Astrocyte (in vitro differentiated cells and primary cell): Measurements from ENCODE around the gene SAE1.

Source experiments
- EZH2 ChIP-seq: IDR thresholded peaks from 2 replicates; pipeline ENCODE4 v1.6.1; 2012; ENCODE audit warnings: mild to moderate bottlenecking, low read length, inconsistent platforms; ENCODE audit not compliant: insufficient read depth
- TF ChIP-seq, protein P1 (sequence below): IDR thresholded peaks from 2 replicates; pipeline ENCODE4 v1.5.1; 2011; ENCODE audit warnings: low read depth, mild to moderate bottlenecking, inconsistent platforms, low read length, moderate library complexity; ENCODE audit not compliant: insufficient read depth

DNA sequence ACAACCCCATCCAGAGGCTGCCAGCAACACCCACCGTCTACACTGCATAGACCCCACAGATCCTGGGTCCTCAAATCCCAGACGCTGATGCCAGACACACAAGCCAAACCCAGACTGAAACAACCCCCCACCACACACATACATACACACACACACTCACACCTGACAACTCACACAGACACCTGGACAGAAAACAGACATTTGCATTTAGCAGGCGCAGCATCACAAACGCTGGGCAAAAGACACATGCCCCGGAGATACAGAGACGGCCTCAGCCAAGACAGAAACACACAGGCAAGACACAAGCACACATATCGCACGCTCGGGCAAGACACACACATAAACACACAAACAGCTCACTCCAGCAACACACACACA is 99.0 kb downstream of the SAE1 start:
- TF ChIP-seq, protein P1, sequence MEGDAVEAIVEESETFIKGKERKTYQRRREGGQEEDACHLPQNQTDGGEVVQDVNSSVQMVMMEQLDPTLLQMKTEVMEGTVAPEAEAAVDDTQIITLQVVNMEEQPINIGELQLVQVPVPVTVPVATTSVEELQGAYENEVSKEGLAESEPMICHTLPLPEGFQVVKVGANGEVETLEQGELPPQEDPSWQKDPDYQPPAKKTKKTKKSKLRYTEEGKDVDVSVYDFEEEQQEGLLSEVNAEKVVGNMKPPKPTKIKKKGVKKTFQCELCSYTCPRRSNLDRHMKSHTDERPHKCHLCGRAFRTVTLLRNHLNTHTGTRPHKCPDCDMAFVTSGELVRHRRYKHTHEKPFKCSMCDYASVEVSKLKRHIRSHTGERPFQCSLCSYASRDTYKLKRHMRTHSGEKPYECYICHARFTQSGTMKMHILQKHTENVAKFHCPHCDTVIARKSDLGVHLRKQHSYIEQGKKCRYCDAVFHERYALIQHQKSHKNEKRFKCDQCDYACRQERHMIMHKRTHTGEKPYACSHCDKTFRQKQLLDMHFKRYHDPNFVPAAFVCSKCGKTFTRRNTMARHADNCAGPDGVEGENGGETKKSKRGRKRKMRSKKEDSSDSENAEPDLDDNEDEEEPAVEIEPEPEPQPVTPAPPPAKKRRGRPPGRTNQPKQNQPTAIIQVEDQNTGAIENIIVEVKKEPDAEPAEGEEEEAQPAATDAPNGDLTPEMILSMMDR = no peak
- no peak for TF ChIP-seq EZH2
